ENCODE measurements around the gene PFKL. TPM values are rescaled to one million over a fixed set of nuclear protein-coding genes. Genes with fewer than 3 reads are reported as not detected.

The PFKL gene
- total and polyA plus RNA-seq, 2 of the 8 experiments (the other 6 are each of a cell fraction or from before 2014, with no cell fraction given): 80.2 to 82.3 TPM

- H2AFZ ChIP-seq (ENCODE audit: low read length): no peak overlapping the region
- H4K91ac ChIP-seq (replicated peaks; ENCODE audit: insufficient read length, low read length): no peak overlapping the region
- peaks cover 0 to 3% of the 10 kb centered on the region in 2 experiments; a peak in 1 of 4 replicates for H3K79me2 ChIP-seq (ENCODE audit: control insufficient read depth in 1 of 2, insufficient read depth in 2 of 2, low read length in 2 of 2)
- no peak overlapping the region for H3K4me2 ChIP-seq (ENCODE audit: insufficient read depth in 1 of 2, low read depth in 2 of 2, low read length in 2 of 2)
- H2BK20ac ChIP-seq (ENCODE audit: low read length): no peak overlapping the region
- POLR2A ChIA-PET (ENCODE audit: partially characterized antibody): no interaction called here
- no peak overlapping the region for H3K4ac ChIP-seq (replicated peaks; ENCODE audit: insufficient read length, low read depth, low read length)
- H2BK15ac ChIP-seq (ENCODE audit: low read length): 0 out of 2 replicates have a peak overlapping the region, but pooled peaks have one; percentile 72
- H2AK5ac ChIP-seq (ENCODE audit: low read depth, low read length): no peak overlapping the region
- no peaks in the 10 kb centered on the region for H3K36me3 ChIP-seq (ENCODE audit: control insufficient read depth in 2 of 4, insufficient read depth in 4 of 4, low read length in 3 of 4)
- no peak overlapping the region for H2BK12ac ChIP-seq (ENCODE audit: low read depth, low read length)
- DNase-seq (ENCODE audit: low read depth in 1 of 2, low spot score in 2 of 2) (peak; percentile 49 to 87), FAIRE-seq (peak; percentile 70)
- peaks cover 6 to 9% of the 10 kb centered on the region in 2 experiments for H4K20me1 ChIP-seq (replicated peaks in 1 of 2; ENCODE audit: control insufficient read depth in 1 of 2, insufficient read depth in 2 of 2, low read length in 2 of 2)
- H3K4me3 ChIP-seq (ENCODE audit: extremely low read depth in 1 of 4, insufficient read depth in 2 of 4, low read depth in 3 of 4, low read length in 4 of 4): no peak overlapping the region
- H3K27me3 ChIP-seq (replicated peaks in 1 of 4; ENCODE audit: control insufficient read depth in 3 of 4, extremely low read depth in 1 of 4, insufficient read depth in 3 of 4, low read length in 3 of 4): peaks cover 0 to 3% (median 0%) of the 10 kb centered on the region in 4 experiments; a peak in 2 of 7 replicates
- H3K27ac ChIP-seq (ENCODE audit: low read depth, low read length): no peak overlapping the region
- no peak overlapping the region for H2BK120ac ChIP-seq (replicated peaks; ENCODE audit: low read depth, low read length)
- CTCF ChIA-PET (ENCODE audit: partially characterized antibody): interaction anchor here (0.8 to 5.0 kb wide), 15 partner anchors 9 to 141 kb away, joined by 3 to 53 read pairs (median 6); partner anchors contain the start of gene AIRE
- H3K23me2 ChIP-seq (ENCODE audit: low read depth, low read length): peaks cover 12% of the 10 kb centered on the region; the same call in 1 of the 2 replicates
- no peaks in the 10 kb centered on the region for H3K9me3 ChIP-seq (ENCODE audit: insufficient read depth in 2 of 2, low read depth in 1 of 2, low read length in 1 of 2)
- H3K79me1 ChIP-seq (ENCODE audit: low read depth, low read length): peaks cover 6% of the 10 kb centered on the region; the same call in 1 of the 2 replicates
- no peak overlapping the region for H4K8ac ChIP-seq (ENCODE audit: extremely low read depth, insufficient read depth, low read length)
- no peak overlapping the region for H3K9ac ChIP-seq (replicated peaks in 1 of 4; ENCODE audit: extremely low read depth in 1 of 4, low read depth in 3 of 4, low read length in 3 of 4)
- H3K23ac ChIP-seq (ENCODE audit: insufficient read length): no peak overlapping the region
- H3K56ac ChIP-seq (replicated peaks; ENCODE audit: insufficient read length, low read depth, low read length): no peak overlapping the region
- H4K5ac ChIP-seq (ENCODE audit: insufficient read length, low read depth, low read length): no peak overlapping the region
- H3K4me1 ChIP-seq (replicated peaks in 1 of 4; ENCODE audit: control insufficient read depth in 3 of 4, insufficient read depth in 4 of 4, low read length in 3 of 4): peaks cover 0 to 15% (median 5%) of the 10 kb centered on the region in 4 experiments; a peak in 5 of 7 replicates
- WGBS, 2 experiments (ENCODE audit: extremely low coverage in 1 of 2, insufficient coverage in 1 of 2, insufficient read length in 1 of 2, insufficient replicate concordance in 2 of 2, low coverage in 1 of 2, low lambda C conversion rate in 2 of 2, missing lambda C conversion rate in 1 of 2): 42% methylated on average over 22 of the region's 22 CpGs; no CpG with 5 or more reads in 1 of the 2 experiments
- H3K14ac ChIP-seq (ENCODE audit: insufficient read length): no peak overlapping the region
- no peak overlapping the region for H2BK5ac ChIP-seq (ENCODE audit: low read depth, low read length)
- no peak overlapping the region for H3K18ac ChIP-seq (ENCODE audit: extremely low read depth, low read length)
- TF ChIP-seq KDM1A (IDR thresholded peaks at IDR 0.05; ENCODE audit: borderline replicate concordance, low read length): no peak
- TF ChIP-seq KDM4A (IDR thresholded peaks at IDR 0.05; ENCODE audit: low read depth, low read length, severe bottlenecking): no peak
- TF ChIP-seq BCL11A (IDR thresholded peaks at IDR 0.05; ENCODE audit: low read depth in 2 of 2, low read length in 2 of 2): no peak
- peak; percentile 64; the same call in 1 of the 2 replicates for TF ChIP-seq GABPA (IDR thresholded peaks at IDR 0.05; ENCODE audit: borderline replicate concordance, insufficient read depth, low read length)
- no peak for TF ChIP-seq CBX8 (IDR thresholded peaks at IDR 0.05; ENCODE audit: borderline replicate concordance, low read depth, low read length)
- TF ChIP-seq SP4 (IDR thresholded peaks at IDR 0.05; ENCODE audit: low read length): no peak
- TF ChIP-seq YY1 (IDR thresholded peaks at IDR 0.05; ENCODE audit: low read depth, low read length): peak; percentile 66; the same call in 1 of the 2 replicates
- no peak for TF ChIP-seq GTF2F1 (IDR thresholded peaks at IDR 0.05; ENCODE audit: borderline replicate concordance, low read depth, low read length)
- TF ChIP-seq JUND (IDR thresholded peaks at IDR 0.05; ENCODE audit: low read length): no peak
- no peak for TF ChIP-seq RFX5 (IDR thresholded peaks at IDR 0.05; ENCODE audit: borderline replicate concordance, low read depth, low read length)
- no peak for TF ChIP-seq SP1 (IDR thresholded peaks at IDR 0.05; ENCODE audit: low read depth, low read length)
- no peak for TF ChIP-seq CBX5 (IDR thresholded peaks at IDR 0.05; ENCODE audit: low read depth, low read length)
- peak; percentile 31; the same call in 1 of the 2 replicates for TF ChIP-seq TBP (IDR thresholded peaks at IDR 0.05; ENCODE audit: low read depth, low read length)
Measured at GRCh38 chr21:44297525-44298290, 2.1 kb upstream of the PFKL start.

All from H1 (cell line).